GM12873 (cell line): ENCODE results near the gene ADGRB3.

ENCODE experiments used
- CTCF ChIP-seq: IDR thresholded peaks from 2 replicates; pipeline ENCODE4 v1.5.1; 2012; ENCODE audit warnings: low read depth, mild to moderate bottlenecking, moderate library complexity, low read length, control low read depth; ENCODE audit not compliant: insufficient read depth; ENCODE audit errors: missing control alignments

The ADGRB3 gene

DNA sequence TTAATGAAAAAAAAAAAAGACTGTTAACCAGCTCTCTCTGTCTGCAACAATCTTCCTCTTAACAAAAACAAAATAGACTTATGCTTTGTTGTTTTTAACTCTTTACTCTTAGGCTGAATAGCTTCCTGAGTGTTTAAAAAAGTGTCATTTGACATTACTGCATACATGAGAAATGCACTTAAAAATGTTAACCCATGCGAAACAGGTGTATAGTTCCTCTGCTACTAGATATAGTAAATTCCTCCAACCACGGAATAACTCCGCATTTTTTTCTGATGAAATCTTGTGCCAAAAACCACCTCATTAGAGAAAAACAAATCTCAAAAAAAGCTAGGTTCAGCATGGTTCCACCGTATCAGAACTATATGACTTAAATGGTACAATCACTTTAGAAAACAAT, 426.0 kb downstream of the ADGRB3 start:
- TF ChIP-seq CTCF: no peak

DNA sequence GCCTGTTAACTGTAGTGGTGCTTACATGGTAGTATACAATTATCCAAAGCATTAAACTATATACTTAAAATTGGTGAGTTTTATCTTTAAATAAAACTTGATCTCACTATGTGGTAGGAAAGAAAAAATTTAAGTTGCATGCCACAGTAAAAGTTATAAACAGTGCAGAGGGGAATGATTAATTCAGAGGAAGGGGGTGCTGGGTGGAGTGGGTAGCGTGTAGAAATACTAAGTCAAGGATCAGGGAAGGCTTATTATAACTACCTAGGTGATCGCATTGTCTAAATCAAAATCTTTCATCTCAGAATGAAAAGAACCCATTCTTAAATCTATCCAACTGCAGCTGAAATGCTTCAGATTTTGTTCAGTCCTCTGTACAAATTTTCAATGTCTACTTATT, 428.3 kb downstream of the ADGRB3 start:
- TF ChIP-seq CTCF: no peak

- no peak for TF ChIP-seq CTCF
Observed at GRCh38 chr6:69064226-69064625, 429.1 kb downstream of the ADGRB3 start.

GRCh38 chr6:69069881-69070280, 434.8 kb downstream of the ADGRB3 start:
- no peak for TF ChIP-seq CTCF

DNA sequence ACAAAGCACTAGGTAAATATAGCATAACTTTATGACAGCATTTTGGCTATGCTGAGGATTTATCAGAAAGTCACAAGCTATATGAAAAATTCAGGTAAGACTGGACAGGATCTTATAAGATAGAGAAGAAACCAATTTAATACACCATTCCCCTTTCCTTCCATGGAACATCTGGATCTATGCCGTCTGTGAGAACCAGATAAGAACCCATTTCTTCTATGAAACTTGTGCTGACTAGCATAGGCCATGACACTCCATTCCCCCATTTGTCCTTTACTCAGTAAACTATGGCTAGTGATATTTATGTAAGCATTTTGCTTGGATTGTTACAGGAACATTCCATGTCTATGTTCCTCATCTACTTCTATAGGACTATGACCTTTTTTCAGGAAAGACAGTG, 437.7 kb downstream of the ADGRB3 start:
- TF ChIP-seq CTCF: no peak

- TF ChIP-seq CTCF: no peak
Observed at GRCh38 chr6:69084746-69085335, 449.8 kb downstream of the ADGRB3 start.

DNA sequence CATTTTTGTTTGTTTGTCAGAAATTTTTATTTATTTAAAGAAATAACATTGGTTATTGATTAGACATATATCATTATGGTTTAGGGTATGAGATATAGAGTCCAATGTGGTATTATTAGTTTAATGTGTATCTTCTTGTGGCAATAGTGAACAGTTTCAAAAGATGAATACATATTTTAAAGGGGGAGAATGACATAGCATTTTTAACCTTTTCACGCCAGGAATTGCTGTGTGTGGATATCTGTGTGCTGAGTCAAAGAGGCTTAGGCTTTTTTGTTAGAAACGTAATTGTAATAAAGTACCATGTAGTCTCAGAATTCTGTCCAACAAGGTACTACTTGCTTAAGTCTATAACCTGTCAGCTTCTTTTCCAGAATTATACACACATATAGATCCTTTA, 451.6 kb downstream of the ADGRB3 start:
- TF ChIP-seq CTCF: no peak

- TF ChIP-seq CTCF: no peak
Observed at GRCh38 chr6:69089539-69089938, 454.5 kb downstream of the ADGRB3 start.
